ENCODE results near the gene MAPK6.

- TF ChIP-seq POLR2A (IDR thresholded peaks at IDR 0.05; ENCODE audit: low read depth, low read length) (no peak; the same call in 1 of the 2 replicates), TAF1 (IDR thresholded peaks at IDR 0.05; ENCODE audit: low read depth, low read length) (no peak; the same call in 1 of the 2 replicates)
Observed at GRCh38 chr15:52109559-52110451, 90.8 kb downstream of the MAPK6 start.
